Right cardiac atrium (tissue), 5 donors: Measurements from ENCODE around the gene LAMB1. TPM values are rescaled to one million over a fixed set of nuclear protein-coding genes. Genes with fewer than 3 reads are reported as not detected.

Experiments used
- ATAC-seq, 2 donors: fragments of 200-7000 bp; cut with Tn5 transposase; one replicate each; pipeline versions ENCODE4 v1.8.0 to v1.9.1; 2020; ENCODE audit warnings: moderate library complexity in 2 of 2, mild to moderate bottlenecking in 1 of 2
- DNase-seq, 3 donors: peaks; one replicate each; pipeline ENCODE4 v3.0.0-alpha.2; 2020
- H3K27ac ChIP-seq: one replicate; pipeline ENCODE4 v1.5.1; 2013; ENCODE audit warnings: mild to moderate bottlenecking, low read length, control low read depth, moderate library complexity
- H3K27me3 ChIP-seq: one replicate; pipeline ENCODE4 v1.6.1; 2013; ENCODE audit not compliant: control insufficient read depth, insufficient read depth
- H3K4me1 ChIP-seq: one replicate; pipeline ENCODE4 v1.6.1; 2013; ENCODE audit warnings: low read length; ENCODE audit not compliant: control insufficient read depth, insufficient read depth
- H3K4me3 ChIP-seq: one replicate; pipeline ENCODE4 v1.5.1; 2013; ENCODE audit warnings: low read length, control low read depth
- H3K9me3 ChIP-seq: one replicate; pipeline ENCODE4 v1.6.1; 2013; ENCODE audit warnings: low read length; ENCODE audit not compliant: control insufficient read depth
- WGBS: extraction: QIAGEN DNeasy Blood & Tissue Kit; methylation state at CpG from one replicate; pipeline ENCODE4 v1.1.7; 2013; 5-methylcytosine and 5-hydroxymethylcytosine counted together
- intact Hi-C, 4 donors: fragments of 100-400 bp; cut with DNase I; formaldehyde crosslinking; loops; one replicate each; pipeline versions ENCODE4 v1.11.0 to v1.14.0; 2022 to 2023
- polyA plus RNA-seq: library from polyadenylated mRNA; stranded (reverse); fragments of 200-250 nt; gene quantifications from one replicate; pipeline ENCODE4 v1.2.3, GENCODE V29; 2013
- total RNA-seq, 4 donors: library from RNA; stranded (reverse); fragmentation: NEBNext Ultra II Directional; extraction: Animal tissue kit (Norgen Biotek cat#: 25700); gene quantifications; one replicate each; pipeline ENCODE4 v1.2.1, GENCODE V29; 2021
- donor health status: healthy with polysubstance abuse.
- donor health status: DM: no; HTN: yes; CAD: no.
- donor health status: DM: no; HTN: no; CAD: no.
- donor health status: DM: no; HTN: yes; CAD: no; lungs with severe emphysema.
- donor health status: DM: yes; HTN: yes; CAD: no.

LAMB1 gene
- total and polyA plus RNA-seq, 5 donors: 42.1 to 110 (median 49.9) TPM

- no peak for ATAC-seq
- no peak overlapping the region for H3K4me3 ChIP-seq
- peaks cover 2% of the 10 kb centered on the region for H3K4me1 ChIP-seq
- H3K27me3 ChIP-seq: no peaks in the 10 kb centered on the region
- DNase-seq: no peak
- no peaks in the 10 kb centered on the region for H3K9me3 ChIP-seq
- no peak overlapping the region for H3K27ac ChIP-seq
- intact Hi-C loops: no loop called here
- whole genome bisulfite sequencing: 94% methylated on average over 3 of the region's 3 CpGs
Measured at GRCh38 chr7:107980171-107980570, 22.8 kb downstream of the LAMB1 start.

- ATAC-seq: no peak
- Histone ChIP-seq H3K9me3 (no peaks in the 10 kb centered on the region), H3K27me3 (no peaks in the 10 kb centered on the region), H3K27ac (no peak overlapping the region), H3K4me1 (peaks cover 4% of the 10 kb centered on the region), H3K4me3 (no peak overlapping the region)
- intact Hi-C loops: no loop called here
- no peak for DNase-seq
- WGBS: 91% methylated on average over 5 of the region's 5 CpGs
Measured at GRCh38 chr7:107978815-107979408, 24.0 kb downstream of the LAMB1 start.

GRCh38 chr7:107977048-107977447, 25.9 kb downstream of the LAMB1 start:
- Histone ChIP-seq H3K4me3 (no peak overlapping the region), H3K27me3 (no peaks in the 10 kb centered on the region), H3K4me1 (peaks cover 8% of the 10 kb centered on the region), H3K9me3 (no peaks in the 10 kb centered on the region), H3K27ac (no peak overlapping the region)
- WGBS: 85% methylated on average over 4 of the region's 4 CpGs
- intact Hi-C loops: no loop called here
- no peak for ATAC-seq
- DNase-seq: no peak

GRCh38 chr7:107976620-107977019, 26.3 kb downstream of the LAMB1 start:
- WGBS: 93% methylated on average over 1 of the region's 1 CpG
- intact Hi-C loops: no loop called here
- no peak for ATAC-seq
- no peaks in the 10 kb centered on the region for H3K9me3 ChIP-seq
- no peak overlapping the region for H3K4me3 ChIP-seq
- peaks cover 8% of the 10 kb centered on the region for H3K4me1 ChIP-seq
- no peak overlapping the region for H3K27ac ChIP-seq
- no peak for DNase-seq
- no peaks in the 10 kb centered on the region for H3K27me3 ChIP-seq

- intact Hi-C loops: no loop called here
- ATAC-seq (no peak), DNase-seq (no peak)
- no peak overlapping the region for H3K27ac ChIP-seq
- no peaks in the 10 kb centered on the region for H3K27me3 ChIP-seq
- H3K4me3 ChIP-seq: no peak overlapping the region
- peaks cover 8% of the 10 kb centered on the region for H3K4me1 ChIP-seq
- 91% methylated on average over 13 of the region's 13 CpGs for WGBS
- H3K9me3 ChIP-seq: no peaks in the 10 kb centered on the region
Measured at GRCh38 chr7:107975394-107976013, 27.5 kb downstream of the LAMB1 start.

DNA sequence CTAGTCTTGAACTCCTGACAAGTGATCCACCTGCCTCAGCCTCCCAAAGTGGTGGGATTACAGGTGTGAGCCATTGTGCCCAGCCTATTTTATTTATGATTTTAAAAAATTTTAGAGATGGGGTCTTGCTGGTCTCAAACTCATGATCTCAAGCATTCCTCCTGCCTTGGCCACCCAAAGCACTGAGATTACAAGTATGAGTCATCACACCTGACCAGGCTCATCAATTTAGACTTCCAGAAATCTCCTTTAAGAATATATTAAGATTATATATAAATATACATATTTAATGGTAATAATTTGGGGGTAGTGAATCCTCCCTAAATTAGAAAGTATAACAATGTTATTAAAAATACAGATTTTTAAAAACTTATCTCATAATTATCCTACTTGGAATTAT, 29.1 kb downstream of the LAMB1 start:
- H3K9me3 ChIP-seq: no peaks in the 10 kb centered on the region
- no peaks in the 10 kb centered on the region for H3K27me3 ChIP-seq
- DNase-seq (no peak), ATAC-seq (no peak)
- peaks cover 8% of the 10 kb centered on the region for H3K4me1 ChIP-seq
- H3K4me3 ChIP-seq: no peak overlapping the region
- intact Hi-C loops: no loop called here
- H3K27ac ChIP-seq: no peak overlapping the region

GRCh38 chr7:107972941-107973376, 30.0 kb downstream of the LAMB1 start:
- ATAC-seq: peak in 1 of 2 donors; percentile 15
- Histone ChIP-seq H3K27ac (peak overlapping the region; percentile 48), H3K9me3 (no peaks in the 10 kb centered on the region), H3K4me1 (peaks cover 8% of the 10 kb centered on the region), H3K27me3 (no peaks in the 10 kb centered on the region), H3K4me3 (no peak overlapping the region)
- WGBS: 75% methylated on average over 8 of the region's 8 CpGs
- intact Hi-C loops: no loop called here
- DNase-seq: no peak

DNA sequence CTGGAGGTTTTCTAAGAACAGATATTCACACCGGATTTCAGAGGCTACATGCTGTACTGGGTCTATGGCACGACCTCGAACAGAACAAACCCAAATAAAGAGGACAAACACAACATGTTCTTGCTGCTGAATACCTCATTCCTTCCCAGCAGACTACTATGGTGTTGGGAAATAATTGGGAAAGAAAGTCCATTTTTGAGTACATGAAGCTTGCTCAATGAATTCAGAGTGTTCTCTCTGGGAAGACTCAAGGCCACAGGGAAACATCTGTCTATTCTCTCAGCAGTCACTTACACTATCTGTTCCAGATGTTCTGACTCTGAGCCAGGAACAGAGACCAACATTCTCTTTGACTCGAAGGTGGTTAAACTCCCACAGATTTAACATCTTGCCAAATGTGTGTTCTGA, 30.9 kb downstream of the LAMB1 start:
- Histone ChIP-seq H3K27ac (peak overlapping the region; percentile 25), H3K4me1 (peaks cover 6% of the 10 kb centered on the region), H3K27me3 (no peaks in the 10 kb centered on the region), H3K9me3 (no peaks in the 10 kb centered on the region), H3K4me3 (no peak overlapping the region)
- DNase-seq (no peak), ATAC-seq (peak; percentile 90 to 95)
- intact Hi-C loops: no loop called here
- whole genome bisulfite sequencing: 29% methylated on average over 4 of the region's 4 CpGs

- 32% methylated on average over 1 of the region's 1 CpG for WGBS
- intact Hi-C loops: no loop called here
- peak overlapping the region; percentile 25 for H3K27ac ChIP-seq
- DNase-seq (peak; percentile 68 to 77 (median 69)), ATAC-seq (peak; percentile 78 to 82)
- H3K9me3 ChIP-seq: no peaks in the 10 kb centered on the region
- H3K4me3 ChIP-seq: no peak overlapping the region
- H3K4me1 ChIP-seq: peaks cover 6% of the 10 kb centered on the region
- no peaks in the 10 kb centered on the region for H3K27me3 ChIP-seq
Measured at GRCh38 chr7:107971613-107972012, 31.3 kb downstream of the LAMB1 start.

DNA sequence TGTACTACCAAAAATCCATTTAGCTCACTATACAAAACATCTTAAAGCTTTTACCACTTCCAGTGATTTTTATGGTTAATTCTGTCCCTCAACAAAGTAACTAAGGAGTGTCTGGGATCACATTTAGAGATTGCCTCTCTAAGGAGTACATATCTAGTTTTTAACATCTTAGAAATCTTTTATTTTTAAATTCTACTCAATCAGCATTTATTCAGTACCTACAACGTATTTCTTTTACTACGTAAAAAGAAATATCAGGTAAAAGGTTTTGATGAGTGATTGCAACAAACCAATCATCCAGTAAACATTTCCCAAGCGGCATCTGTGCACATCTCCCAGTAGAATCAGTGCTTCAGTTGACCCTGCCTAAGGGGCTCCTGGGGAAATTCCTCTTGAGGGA, 31.9 kb downstream of the LAMB1 start:
- no peaks in the 10 kb centered on the region for H3K27me3 ChIP-seq
- no peak for DNase-seq
- ATAC-seq: no peak
- H3K9me3 ChIP-seq: no peaks in the 10 kb centered on the region
- H3K4me1 ChIP-seq: peaks cover 6% of the 10 kb centered on the region
- 89% methylated on average over 3 of the region's 3 CpGs for WGBS
- H3K4me3 ChIP-seq: no peak overlapping the region
- intact Hi-C loops: no loop called here
- peak overlapping the region; percentile 72 for H3K27ac ChIP-seq

DNA sequence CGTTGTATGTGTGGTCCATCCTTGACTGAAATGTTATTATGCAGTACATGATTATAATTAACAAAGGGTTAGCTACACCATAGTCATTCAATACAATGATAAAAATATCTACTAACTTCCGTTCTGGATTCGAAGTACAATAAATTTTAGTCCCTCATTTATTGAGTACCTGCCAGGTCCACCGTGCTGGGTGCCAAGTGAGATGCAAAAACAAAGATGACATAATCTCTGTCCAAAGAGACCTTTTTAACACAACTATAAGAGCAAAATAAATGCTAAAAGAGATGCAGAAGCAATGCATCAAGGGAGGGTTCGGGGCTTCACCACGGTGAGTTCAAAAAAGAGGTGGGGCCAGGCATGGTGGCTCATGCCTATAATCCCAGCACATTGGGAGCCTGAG, 33.1 kb downstream of the LAMB1 start:
- WGBS: 40% methylated on average over 6 of the region's 6 CpGs
- Histone ChIP-seq H3K4me1 (peaks cover 6% of the 10 kb centered on the region), H3K4me3 (no peak overlapping the region), H3K27me3 (no peaks in the 10 kb centered on the region), H3K9me3 (no peaks in the 10 kb centered on the region), H3K27ac (peak overlapping the region; percentile 62)
- no peak for ATAC-seq
- intact Hi-C loops: no loop called here
- DNase-seq: peak in 1 of 3 donors; percentile 77
